HCT116 (cell line): Measurements from ENCODE around the gene SRP9. TPM values are rescaled to one million over a fixed set of nuclear protein-coding genes. Genes with fewer than 3 reads are reported as not detected.

ENCODE experiments used
- EZH2 ChIP-seq: fragments of 200-600 bp; sonication (generic); IDR thresholded peaks from 2 replicates; pipeline ENCODE4 v1.6.1; 2017; ENCODE audit warnings: antibody characterized with exemption, mixed run types
- EZH2phosphoT487 ChIP-seq: fragments of 200-600 bp; IDR thresholded peaks from 2 replicates; pipeline ENCODE4 v1.6.1; 2018; ENCODE audit warnings: antibody characterized with exemption, borderline replicate concordance
- FOSL1 ChIP-seq: IDR thresholded peaks from 2 replicates; pipeline ENCODE4 v1.6.1; 2012; ENCODE audit warnings: low read depth
- SIN3A ChIP-seq: IDR thresholded peaks from 2 replicates; pipeline ENCODE4 v1.6.1; 2012; ENCODE audit warnings: low read depth
- YY1 ChIP-seq: IDR thresholded peaks from 2 replicates; pipeline ENCODE4 v1.6.1; 2011; ENCODE audit warnings: low read length, low read depth, moderate library complexity, mild to moderate bottlenecking; ENCODE audit not compliant: insufficient replicate concordance; ENCODE audit errors: extremely low read depth
- ZNF274 ChIP-seq: fragments of 200-500 bp; sonication (Bioruptor generic); IDR thresholded peaks from 2 replicates; pipeline ENCODE4 v1.6.1; 2014; ENCODE audit warnings: mild to moderate bottlenecking, low read depth, low read length, inconsistent platforms
- total RNA-seq: library from RNA; stranded (reverse); gene quantifications from one replicate; pipeline ENCODE4 v1.2.1, GENCODE V29; 2021; ENCODE audit not compliant: unreplicated experiment
- TF ChIP-seq, protein P1 (sequence below): IDR thresholded peaks from 2 replicates; pipeline ENCODE4 v1.6.1; 2011; ENCODE audit warnings: mild to moderate bottlenecking, low read length, moderate library complexity; ENCODE audit not compliant: insufficient replicate concordance; ENCODE audit errors: extremely low read depth
- TF ChIP-seq, protein P2 (sequence below): IDR thresholded peaks from 2 replicates; pipeline ENCODE4 v1.6.1; 2012
- TF ChIP-seq, protein P3 (sequence below): IDR thresholded peaks from 2 replicates; pipeline ENCODE4 v1.6.1; 2012; ENCODE audit warnings: low read depth

The SRP9 gene
- total RNA-seq, 1 experiment from 2014 or later = 220 TPM

DNA sequence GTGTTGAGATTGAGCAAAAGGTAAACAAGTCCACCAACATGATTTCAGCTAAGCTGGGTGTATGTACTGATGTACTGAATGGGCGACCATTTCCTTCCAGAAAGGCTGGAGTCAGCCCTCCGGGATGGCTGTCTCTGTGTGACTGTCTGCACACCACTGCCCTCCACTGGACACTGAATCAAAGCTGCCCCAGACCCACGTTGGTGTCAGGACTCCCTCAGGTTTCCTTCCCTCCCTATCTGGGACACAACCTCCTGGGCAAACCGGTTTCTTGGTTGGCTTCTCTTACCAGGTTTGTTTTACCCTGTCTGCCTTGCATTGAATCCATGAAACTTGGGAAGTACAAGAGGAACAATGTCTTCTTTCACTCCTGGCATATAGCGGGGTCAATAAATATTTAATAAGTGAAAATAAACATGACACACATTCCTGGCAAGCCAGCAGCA lies 5.3 kb upstream of the SRP9 start (continued):
- TF ChIP-seq, protein P1, sequence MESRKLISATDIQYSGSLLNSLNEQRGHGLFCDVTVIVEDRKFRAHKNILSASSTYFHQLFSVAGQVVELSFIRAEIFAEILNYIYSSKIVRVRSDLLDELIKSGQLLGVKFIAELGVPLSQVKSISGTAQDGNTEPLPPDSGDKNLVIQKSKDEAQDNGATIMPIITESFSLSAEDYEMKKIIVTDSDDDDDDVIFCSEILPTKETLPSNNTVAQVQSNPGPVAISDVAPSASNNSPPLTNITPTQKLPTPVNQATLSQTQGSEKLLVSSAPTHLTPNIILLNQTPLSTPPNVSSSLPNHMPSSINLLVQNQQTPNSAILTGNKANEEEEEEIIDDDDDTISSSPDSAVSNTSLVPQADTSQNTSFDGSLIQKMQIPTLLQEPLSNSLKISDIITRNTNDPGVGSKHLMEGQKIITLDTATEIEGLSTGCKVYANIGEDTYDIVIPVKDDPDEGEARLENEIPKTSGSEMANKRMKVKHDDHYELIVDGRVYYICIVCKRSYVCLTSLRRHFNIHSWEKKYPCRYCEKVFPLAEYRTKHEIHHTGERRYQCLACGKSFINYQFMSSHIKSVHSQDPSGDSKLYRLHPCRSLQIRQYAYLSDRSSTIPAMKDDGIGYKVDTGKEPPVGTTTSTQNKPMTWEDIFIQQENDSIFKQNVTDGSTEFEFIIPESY = no peak
- TF ChIP-seq SIN3A = no peak
- peak; percentile 91 for TF ChIP-seq YY1
- no peak for TF ChIP-seq ZNF274
- TF ChIP-seq, protein P2, sequence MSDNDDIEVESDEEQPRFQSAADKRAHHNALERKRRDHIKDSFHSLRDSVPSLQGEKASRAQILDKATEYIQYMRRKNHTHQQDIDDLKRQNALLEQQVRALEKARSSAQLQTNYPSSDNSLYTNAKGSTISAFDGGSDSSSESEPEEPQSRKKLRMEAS = peak; percentile 50; the same call in 1 of the 2 replicates
- TF ChIP-seq, protein P3, sequence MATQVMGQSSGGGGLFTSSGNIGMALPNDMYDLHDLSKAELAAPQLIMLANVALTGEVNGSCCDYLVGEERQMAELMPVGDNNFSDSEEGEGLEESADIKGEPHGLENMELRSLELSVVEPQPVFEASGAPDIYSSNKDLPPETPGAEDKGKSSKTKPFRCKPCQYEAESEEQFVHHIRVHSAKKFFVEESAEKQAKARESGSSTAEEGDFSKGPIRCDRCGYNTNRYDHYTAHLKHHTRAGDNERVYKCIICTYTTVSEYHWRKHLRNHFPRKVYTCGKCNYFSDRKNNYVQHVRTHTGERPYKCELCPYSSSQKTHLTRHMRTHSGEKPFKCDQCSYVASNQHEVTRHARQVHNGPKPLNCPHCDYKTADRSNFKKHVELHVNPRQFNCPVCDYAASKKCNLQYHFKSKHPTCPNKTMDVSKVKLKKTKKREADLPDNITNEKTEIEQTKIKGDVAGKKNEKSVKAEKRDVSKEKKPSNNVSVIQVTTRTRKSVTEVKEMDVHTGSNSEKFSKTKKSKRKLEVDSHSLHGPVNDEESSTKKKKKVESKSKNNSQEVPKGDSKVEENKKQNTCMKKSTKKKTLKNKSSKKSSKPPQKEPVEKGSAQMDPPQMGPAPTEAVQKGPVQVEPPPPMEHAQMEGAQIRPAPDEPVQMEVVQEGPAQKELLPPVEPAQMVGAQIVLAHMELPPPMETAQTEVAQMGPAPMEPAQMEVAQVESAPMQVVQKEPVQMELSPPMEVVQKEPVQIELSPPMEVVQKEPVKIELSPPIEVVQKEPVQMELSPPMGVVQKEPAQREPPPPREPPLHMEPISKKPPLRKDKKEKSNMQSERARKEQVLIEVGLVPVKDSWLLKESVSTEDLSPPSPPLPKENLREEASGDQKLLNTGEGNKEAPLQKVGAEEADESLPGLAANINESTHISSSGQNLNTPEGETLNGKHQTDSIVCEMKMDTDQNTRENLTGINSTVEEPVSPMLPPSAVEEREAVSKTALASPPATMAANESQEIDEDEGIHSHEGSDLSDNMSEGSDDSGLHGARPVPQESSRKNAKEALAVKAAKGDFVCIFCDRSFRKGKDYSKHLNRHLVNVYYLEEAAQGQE = no peak
- TF ChIP-seq EZH2phosphoT487 = no peak
- TF ChIP-seq FOSL1 = no peak
- no peak for TF ChIP-seq EZH2
